Vagina (tissue), 2 donors: ENCODE data around the gene BTD.
"Not testable (repeated sequence)": the region's sequence is repeated elsewhere in the genome, so short reads cannot be mapped to it uniquely, and the experiment has no call there.

Source experiments
- CTCF ChIP-seq, 3 experiments: fragments of 450-650 bp in 2 of 3; fragments of 200-600 bp in 1 of 3; sonication (generic) in 1 of 3; IDR thresholded peaks; one replicate each; pipeline ENCODE4 v1.5.1; 2017 to 2019; ENCODE audit warnings: antibody characterized with exemption in 3 of 3, mild to moderate bottlenecking in 2 of 3, moderate library complexity in 2 of 3
- POLR2A ChIP-seq, 2 donors: fragments of 450-650 bp; IDR thresholded peaks; one replicate each; pipeline ENCODE4 v1.6.1; 2017; ENCODE audit warnings: antibody characterized with exemption in 2 of 2, mild to moderate bottlenecking in 2 of 2, moderate library complexity in 2 of 2
- POLR2AphosphoS5 ChIP-seq, 2 donors: sonication (generic); formaldehyde crosslinking; IDR thresholded peaks; one replicate each; pipeline ENCODE4 v1.9.0; 2017; ENCODE audit warnings: antibody characterized with exemption in 2 of 2, mild to moderate bottlenecking in 2 of 2, low read depth in 1 of 2; ENCODE audit not compliant: insufficient read depth in 1 of 2

GRCh38 chr3:15619659-15620464 lies 18.3 kb downstream of the BTD start:
- not testable (repeated sequence) for TF ChIP-seq POLR2AphosphoS5 (IDR thresholded peaks at IDR 0.05; ENCODE audit: insufficient read depth in 1 of 2, low read depth in 1 of 2); POLR2A (IDR thresholded peaks at IDR 0.05); CTCF (IDR thresholded peaks at IDR 0.05)
